Stimulated activated naive CD4-positive, alpha-beta T cell (primary cell): ENCODE results near the gene AAK1.
"Not testable (repeated sequence)": the region's sequence is repeated elsewhere in the genome, so short reads cannot be mapped to it uniquely, and the experiment has no call there.

ENCODE experiments used
- DNase-seq, 6 experiments: peaks; one replicate each; lab custom pipeline; 2025; lab: John Stamatoyannopoulos, UW

The AAK1 gene

DNA sequence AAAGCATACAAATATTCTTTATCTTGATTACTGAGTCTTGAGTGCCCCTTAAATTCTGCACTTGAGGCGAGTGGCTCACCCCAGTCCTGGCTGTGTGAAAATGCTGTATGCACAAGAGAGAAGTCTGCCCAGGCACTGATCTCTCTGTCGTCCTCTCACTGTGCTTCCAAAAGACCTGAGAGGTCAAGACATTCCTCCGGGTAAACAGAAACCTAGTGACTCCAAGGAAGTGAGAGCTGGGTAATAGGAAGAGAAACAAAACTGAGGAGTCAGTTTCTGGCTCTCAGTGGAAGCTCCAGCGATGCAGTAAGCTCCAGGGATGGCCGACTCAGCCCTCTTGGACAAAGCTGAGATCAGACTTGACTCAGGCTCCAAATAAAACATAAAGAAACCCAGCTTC lies 70.9 kb downstream of the AAK1 start:
- no peak for DNase-seq

DNA sequence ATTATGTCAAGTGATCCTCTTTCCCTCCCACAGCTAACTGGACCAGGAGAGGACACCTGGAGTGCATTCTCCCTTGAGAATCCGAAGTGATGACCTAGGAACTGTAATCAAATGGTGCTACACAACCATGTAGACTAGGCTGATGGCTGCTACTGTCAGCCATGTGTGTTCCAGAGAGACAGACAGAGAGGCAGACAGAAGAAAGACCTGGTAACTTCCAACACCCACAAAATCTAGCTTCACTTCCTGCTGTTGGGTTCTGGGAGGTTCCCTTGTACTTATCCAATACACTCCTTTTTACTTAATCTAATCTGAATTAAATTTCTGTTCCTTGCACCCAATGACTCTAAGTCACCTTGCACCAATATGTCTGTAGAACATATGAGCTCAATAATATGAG lies 72.3 kb downstream of the AAK1 start:
- peak in 1 of 6 experiments; percentile 8 for DNase-seq

DNA sequence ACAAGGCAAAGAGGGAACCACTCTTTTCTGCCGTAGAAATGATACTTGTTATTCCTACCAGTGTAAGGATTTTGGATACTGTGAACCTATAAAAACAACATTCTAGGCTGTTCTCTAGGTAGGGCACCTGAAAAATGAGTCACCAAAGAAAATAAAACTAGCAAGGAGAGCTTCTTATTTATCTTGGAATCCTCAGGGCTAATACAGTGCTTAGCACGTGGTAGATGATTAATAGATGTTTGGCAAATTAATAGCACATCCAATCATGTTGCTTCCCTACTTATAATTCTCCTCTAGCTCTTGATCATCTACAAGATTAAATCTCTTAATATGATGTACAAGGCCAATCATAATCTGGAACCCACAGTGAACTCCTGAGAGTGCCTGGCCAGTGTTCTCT lies 73.1 kb downstream of the AAK1 start:
- DNase-seq: no peak

DNA sequence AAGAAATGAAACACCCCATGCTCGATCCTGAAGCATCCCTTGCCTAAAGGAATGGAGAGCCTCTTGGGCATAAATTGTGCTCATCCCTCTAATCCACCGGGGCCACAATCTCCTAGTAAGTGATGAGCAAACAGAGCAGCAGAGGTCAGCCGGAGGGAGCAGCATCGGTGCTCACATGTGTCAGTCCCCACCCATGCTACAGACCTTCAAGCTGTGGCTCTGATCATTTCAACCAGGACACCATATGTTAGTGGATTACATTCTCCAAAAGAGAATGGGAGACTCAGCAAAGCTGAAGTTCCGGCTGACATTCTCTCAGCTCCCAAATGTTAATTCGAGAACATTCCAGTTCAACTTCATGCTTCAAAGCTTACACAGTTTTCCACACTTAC lies 75.6 kb downstream of the AAK1 start:
- DNase-seq: no peak

DNA sequence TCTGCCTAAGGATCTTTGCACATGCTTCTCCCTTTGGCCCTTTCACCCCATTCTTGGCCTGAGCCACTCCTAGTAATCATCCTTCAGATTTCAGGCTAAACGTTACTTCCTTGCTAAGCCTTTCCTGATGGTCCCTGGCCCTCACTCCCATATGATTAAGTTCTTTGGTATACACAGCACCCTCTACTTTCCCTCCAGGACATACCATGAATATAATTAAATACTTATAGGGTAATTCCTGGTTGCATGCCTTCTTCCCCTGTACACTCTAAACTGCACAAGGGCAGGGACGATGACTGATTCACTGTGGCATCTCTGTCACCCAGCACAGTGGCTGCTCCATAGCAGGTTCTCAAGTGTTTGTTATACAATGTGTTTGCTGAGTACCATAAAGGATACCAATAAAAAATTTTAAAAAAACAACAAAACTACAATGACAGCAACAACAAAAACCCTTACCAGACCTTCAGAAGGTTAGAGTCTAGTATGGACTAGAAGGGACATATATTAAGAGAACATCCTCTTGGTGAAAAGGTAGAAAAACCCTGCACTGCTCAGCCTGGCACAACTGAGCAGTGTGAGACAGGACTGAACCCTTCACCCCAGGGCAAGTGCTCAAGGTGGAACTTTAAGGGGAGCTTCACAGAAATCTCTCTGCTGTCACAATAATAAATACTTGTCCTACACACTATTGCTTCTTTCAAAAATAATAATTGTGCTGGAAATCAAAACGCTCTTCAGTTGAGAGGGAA lies 76.2 kb downstream of the AAK1 start:
- no peak for DNase-seq

DNA sequence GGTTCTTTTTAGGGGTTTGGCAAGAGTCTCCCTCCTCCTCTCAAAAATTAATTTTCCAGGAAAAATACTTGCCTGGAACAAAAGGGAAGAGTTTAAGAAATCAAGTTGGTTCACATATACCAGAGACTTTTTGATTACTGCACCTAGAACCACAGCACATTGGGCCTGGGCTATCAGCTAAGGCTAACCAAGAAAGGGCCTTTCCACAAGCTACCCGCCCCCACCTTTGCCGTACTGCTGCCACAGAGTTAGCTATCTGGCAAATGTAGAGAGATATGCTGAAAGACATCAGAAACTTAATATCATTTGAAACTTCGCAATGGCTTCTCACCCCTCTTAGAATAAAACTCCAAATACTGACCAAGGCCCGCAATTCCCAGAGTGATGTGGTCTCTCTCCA lies 76.9 kb downstream of the AAK1 start:
- DNase-seq: no peak

DNA sequence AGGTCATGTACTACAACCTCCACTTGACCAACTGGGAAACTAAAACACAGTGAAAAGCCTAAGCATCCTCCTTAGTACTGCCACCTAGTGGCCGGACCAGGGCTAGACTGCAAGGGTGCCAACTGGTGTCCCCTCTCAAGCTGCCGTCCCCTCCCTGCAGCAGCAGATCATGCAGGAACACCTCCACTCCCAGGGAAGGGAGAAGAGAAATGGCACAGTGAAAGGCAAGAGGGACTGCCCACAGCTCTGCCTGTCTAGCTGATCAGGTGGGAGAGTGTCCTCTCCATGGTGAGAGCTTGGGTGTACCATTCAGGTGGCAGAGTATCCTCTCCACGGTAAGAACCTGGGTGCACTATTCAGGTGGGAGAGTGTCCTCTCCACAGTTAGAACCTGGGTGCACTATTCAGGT lies 78.1 kb downstream of the AAK1 start:
- peak in 5 of 6 experiments; percentile 22 to 62 (median 49) for DNase-seq

DNA sequence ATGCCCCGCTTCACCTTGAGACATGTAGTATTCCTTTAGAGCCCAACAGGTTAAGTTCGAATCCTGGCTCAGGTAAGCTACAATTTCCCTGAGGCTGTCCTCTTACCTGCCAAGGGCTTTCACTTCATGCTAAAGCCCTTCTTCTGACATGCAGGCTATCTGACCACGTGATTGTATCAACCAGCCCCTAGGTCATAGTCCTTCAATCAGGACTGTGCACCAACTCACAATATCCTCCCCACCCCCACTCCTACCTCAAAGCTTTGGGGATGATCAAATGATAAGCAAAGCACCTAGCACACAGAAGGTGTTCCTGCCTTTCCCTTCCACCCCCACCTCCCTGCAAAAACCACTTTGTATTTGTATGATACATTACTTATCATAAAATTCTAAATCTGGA lies 78.9 kb downstream of the AAK1 start:
- DNase-seq: peak in 2 of 6 experiments; percentile 8 to 11

DNA sequence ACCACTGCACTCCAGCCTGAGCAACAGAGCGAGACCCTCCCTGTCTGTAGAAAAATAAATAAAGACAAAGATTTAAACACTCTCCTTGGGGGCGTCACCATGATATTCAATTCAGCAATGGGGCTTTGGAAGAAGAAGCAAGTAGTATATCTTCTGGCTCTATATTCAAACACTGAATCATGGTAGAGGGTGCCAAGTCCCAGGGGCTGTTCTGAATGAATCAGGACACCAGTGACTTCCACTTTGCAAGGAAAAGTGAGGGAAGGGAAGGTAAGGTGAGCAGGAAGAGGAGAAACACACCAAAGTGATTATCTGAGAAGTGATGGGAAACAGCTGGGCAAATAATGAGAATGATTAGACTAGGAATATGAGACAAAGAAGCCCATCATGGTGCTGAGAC lies 80.5 kb downstream of the AAK1 start:
- DNase-seq: no peak

DNA sequence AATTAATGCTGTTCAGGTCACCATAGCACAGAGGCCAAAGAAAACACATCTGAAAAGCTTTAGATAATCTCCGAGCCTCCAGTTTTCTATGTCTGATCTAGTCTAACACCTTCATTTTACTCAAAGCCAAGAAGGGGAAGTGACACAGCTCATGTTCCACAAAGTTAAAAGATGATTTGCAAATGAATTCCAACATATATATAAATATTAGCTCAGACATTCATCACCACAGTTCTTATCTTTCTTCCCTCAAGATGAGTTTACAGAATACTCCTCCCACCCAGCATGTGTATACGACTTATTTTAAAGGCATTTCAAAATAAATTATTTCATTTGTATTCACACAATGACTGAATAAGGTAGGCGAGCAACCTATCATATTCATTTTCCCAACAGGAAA lies 82.4 kb downstream of the AAK1 start:
- no peak for DNase-seq

DNA sequence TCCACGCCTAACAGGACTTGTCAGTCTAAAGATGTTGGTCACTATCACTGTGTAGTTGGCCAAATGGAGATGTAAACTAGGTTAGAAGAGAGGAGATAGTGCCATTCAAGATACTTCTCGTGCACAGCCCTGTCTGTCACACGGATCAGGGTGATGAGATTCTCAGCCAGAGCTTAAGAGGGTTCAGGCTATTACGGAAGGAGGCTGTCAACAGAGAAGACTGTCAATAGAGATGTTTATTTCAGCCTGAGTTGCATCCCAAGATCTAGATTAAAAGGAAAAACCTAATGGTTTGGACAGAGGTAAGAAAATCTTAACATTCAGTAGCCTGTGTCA lies 83.4 kb downstream of the AAK1 start:
- no peak for DNase-seq

DNA sequence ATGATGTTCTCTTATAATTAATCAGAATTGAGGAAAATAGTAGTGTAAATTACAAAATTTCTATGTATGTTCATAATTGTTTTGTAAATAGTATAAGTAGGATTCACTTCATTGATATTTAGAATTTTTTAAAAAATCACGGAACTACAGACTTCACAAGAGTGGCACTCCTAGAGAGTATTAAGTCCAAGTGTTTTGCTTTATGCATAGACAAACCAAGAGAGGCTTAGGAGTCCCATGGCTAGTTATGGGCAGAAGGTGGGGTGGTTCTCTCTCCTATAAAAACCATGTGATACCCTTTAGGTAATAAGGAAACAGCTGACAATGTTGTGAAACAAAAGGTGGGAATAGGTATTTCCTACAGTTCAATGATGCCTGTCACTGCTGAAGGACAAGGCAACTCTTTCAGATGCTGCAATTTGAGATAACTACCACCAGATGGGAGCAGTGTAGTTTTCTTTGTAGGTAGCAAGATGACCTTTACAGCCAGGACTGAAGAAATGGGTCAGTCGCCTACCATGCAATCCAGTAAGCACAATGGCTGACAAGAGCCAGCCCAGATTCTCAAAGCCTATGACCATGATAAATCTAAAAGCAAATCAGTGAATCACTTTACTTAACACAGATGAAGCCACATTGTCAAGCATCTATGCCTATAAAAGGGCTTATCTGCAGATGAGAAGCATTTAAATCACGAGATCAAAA lies 83.9 kb downstream of the AAK1 start:
- peak in 2 of 6 experiments; percentile 11 to 48 for DNase-seq

DNA sequence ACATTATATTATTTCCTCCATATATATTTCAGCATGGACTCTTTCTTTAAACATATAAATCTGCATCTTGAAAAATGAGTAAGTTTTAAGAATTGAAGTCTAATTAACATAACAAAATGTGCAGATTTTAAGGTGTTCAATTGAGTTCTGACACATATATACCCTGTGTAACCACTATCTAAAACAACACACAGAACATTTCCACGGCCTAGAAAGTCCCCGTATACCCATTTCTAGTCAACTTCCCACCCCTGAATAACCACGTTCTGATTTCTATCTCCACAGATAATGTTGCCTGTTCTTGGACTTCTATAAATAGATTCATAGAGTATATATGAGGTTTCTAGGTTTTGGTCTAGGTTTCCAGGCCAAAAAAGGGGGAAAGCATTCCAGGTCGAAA lies 87.5 kb downstream of the AAK1 start:
- DNase-seq: no peak

DNA sequence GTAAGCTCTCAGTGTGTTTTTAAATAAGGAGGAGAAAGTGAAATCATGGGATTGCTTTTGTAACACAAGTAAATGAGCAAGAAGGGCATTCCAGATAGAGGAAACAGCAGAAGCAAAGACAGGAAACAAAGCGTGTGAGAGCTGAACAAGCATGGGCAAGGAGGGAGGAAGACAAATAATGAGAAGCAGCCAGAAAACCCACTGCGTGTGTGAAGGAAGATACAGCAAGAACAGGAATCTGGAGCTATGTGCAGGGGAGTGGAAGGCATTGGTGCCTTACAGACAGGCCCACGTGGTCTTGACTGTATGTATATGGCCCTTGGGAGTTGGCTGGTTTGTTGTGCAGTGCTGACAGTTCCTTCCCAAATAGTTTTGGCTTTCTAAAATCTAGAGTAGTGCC lies 88.6 kb downstream of the AAK1 start:
- DNase-seq: peak in 1 of 6 experiments; percentile 12

DNA sequence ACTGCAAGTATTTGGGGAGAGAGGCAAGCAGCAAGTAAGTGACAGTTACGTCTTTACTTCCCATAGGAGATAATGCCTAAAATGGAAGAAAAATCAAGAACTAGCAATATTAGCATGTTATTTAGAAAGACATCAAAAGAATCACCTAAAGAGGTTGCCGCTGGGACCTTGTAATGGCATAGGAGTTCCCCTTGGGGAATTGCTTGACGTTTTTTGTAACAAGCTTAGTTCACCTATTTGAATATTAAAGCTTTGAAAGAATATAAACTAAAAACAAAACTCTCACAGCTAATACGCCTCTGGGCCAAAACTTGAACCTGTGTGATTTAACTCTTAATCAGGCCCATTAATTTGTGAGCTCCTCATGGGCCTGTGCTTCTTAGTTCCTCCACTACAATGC lies 89.0 kb downstream of the AAK1 start:
- DNase-seq: no peak

DNA sequence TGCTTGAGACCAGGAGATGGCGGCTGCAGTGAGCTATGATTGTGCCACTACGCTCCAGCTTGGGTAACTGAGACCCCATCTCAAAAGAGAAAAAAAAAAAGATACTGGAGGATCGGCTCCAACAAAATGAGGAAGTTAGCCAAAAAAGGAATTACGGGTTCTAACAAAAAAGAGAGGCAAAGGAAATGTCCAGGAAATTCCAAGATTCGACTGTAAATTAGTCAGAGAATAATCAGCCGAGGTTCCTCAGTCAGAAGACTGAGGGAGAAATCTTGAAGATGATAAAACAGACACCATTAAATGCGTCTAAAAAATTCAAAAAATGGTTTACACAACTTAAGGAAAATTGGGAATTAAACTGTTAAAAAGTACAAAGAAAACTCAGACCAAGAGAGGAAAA lies 89.5 kb downstream of the AAK1 start:
- no peak for DNase-seq

DNA sequence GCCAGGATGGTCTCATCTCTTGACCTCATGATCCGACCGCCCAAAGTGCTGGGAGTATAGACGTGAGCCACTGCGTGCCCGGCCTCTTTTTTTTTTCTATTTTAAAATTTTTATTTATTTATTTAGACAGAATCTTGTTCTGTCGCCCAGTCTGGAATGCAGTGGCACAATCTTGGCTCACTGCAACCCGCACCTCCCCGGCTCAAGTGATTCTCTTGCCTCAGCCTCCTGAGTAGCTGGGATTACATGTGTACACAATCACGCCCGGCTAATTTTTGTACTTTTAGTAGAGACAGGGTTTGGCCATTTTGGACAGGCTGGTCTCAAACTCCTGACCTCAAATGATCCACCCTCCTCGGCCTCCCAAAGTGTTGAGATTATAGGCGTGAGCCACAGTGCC lies 93.0 kb downstream of the AAK1 start:
- DNase-seq: not testable (repeated sequence)

DNA sequence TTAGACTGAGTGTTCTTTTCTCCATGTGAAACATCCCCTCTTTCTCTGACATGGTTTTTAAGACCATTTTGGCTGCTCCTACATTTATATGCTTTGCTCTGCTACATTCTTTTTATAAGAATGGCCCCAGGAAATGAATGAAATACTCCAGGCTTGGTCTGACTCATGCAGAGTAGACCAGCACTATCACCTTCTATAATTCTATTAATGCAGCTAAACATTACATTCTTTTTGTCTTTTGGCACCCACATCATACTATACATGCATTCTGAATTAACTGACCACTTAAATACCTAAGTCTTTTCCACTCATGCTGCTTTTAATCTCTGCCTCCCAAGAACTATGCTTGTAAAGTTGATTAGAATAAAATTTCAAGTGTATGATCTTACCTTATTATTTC lies 94.1 kb downstream of the AAK1 start:
- no peak for DNase-seq

DNA sequence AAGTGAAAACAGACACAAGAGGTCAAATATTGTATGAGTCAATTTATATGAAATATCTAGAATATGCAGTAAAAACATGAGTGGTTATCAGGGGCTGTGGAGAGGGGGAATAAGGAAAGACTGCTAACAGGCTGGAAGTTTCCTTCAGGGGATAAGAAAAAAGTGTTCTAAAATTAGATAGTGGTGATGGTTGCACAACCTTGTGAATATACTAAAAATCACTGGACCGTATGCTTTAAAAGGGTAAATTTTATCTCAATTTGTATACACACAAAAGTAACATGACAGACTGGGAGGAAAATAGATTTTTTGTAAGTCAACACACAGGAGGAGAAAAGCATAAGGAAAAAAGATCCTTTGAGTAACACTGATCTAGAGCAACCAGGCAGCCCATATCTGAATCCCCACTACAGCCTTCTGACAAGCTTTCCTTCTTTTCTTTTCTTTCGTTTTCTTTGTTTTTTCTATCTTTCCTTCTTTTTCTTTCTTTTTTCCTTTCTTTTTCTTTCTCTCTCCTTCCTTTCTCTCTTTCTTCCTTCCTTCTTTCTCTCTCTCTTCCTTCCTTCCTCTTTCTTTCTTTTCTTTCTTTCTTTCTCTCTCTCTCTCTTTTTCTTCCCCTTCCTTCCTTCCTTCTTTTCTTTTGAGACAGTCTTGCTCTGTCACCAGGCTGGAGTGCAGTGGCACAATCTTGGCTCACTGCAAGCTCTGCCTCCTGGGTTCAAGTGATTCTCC lies 95.4 kb downstream of the AAK1 start:
- DNase-seq: no peak

DNA sequence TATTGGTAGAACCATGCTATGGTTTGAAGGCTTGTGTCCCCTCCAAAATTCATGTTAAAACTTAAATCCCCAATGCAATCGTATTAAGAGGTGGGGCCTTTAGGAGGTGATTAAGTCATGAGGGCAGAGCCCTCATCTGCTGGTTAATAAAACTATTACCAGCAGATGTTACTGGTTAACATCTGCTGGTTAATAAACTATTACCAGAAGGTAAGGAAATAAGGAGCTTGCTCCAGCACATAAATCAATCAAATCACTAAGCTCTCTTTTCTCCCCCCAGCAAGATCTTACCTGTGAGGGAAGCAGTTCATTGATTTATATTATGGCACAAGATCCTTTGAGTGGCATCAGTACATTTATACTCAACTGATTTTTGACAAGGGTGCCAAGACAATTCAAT lies 96.9 kb downstream of the AAK1 start:
- DNase-seq: no peak

DNA sequence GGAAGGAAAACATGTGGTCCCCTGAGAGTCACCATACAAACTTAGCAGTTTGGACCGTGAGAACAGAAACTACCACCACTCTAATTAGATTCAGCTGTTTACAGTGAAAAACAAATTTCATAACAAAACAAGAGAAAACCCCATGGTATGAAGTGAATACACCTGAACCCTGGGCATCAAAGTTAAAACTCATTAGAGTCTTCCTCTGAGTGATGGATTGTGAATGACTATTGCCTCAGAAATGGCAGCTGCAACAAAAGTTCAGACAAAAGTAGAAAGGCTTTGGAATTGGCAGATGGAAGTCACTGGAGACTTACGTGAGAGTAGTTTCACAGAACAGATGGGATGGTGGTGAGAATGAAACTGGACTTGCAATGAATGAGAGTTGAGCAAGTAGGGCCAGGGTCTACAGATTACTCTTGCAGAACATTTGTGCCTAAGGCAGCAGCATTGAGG lies 98.0 kb downstream of the AAK1 start:
- no peak for DNase-seq

DNA sequence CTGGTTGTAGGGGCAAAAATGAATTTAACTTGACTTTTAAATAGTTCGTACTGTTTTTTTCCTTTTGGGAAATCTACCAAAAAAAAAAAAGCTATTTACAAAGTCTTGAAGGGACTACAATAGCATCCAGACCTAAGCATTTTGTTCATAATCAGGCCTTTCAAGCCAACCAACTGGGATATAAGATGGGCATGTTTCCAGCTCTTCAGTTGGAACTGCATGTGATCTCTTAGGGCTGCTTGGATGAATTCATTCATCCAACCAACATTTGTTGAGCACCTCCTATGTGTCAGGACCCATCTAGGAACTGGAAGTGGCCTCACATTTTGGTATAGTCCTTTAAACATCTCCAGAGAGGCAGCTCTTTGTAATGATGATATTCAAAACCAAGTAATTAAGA lies 98.6 kb downstream of the AAK1 start:
- no peak for DNase-seq

DNA sequence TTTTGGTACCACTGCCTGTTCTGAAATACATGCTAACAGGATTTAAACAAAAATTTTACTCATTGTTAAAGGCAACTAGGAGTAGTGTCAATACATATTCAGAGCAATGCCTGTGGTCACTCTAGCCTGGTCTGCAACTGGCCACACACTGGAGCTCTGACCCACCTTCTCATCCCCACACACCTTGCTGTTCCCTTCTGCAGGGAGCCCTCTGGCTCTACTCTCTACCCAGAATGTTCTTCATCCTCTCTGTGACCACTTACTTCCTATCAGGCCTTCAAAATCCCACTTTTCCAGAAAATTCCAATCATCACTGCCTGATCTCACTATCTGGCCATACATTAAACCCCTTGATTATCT lies 104.0 kb downstream of the AAK1 start:
- no peak for DNase-seq
